Ascending aorta (tissue), 2 donors: ENCODE data around the gene AACS. TPM values are rescaled to one million over a fixed set of nuclear protein-coding genes. Genes with fewer than 3 reads are reported as not detected.

Source experiments
- DNase-seq, 2 donors: peaks; one replicate each; pipeline ENCODE4 v3.0.0-alpha.2; 2019; ENCODE audit warnings: low spot score in 2 of 2
- H3K27ac ChIP-seq, 2 donors: fragments of 200-600 bp; sonication (generic); one replicate each; pipeline ENCODE4 v1.5.1; 2016 to 2017; ENCODE audit warnings: mild to moderate bottlenecking in 1 of 2
- H3K27me3 ChIP-seq: fragments of 200-600 bp; sonication (generic); one replicate; pipeline ENCODE4 v1.5.1; 2017
- H3K36me3 ChIP-seq, 2 donors: fragments of 200-600 bp; sonication (generic); one replicate each; pipeline ENCODE4 v1.5.1; 2016
- H3K4me1 ChIP-seq, 2 donors: fragments of 200-600 bp; sonication (generic); one replicate each; pipeline ENCODE4 v1.5.1; 2016 to 2017; ENCODE audit warnings: mild to moderate bottlenecking in 1 of 2
- H3K4me3 ChIP-seq, 2 donors: fragments of 200-600 bp; sonication (generic); one replicate each; pipeline ENCODE4 v1.5.1; 2016 to 2017; ENCODE audit warnings: mild to moderate bottlenecking in 1 of 2
- H3K9me3 ChIP-seq, 2 donors: fragments of 200-600 bp; sonication (generic); one replicate each; pipeline ENCODE4 v1.5.1; 2016
- CTCF ChIP-seq, 3 experiments: fragments of 200-600 bp in 2 of 3; fragments of 450-650 bp in 1 of 3; sonication (generic) in 2 of 3; IDR thresholded peaks; one replicate each; pipeline ENCODE4 v1.5.1; 2016 to 2019; ENCODE audit warnings: antibody characterized with exemption in 3 of 3, mild to moderate bottlenecking in 1 of 3, moderate library complexity in 1 of 3
- intact Hi-C: fragments of 100-400 bp; cut with DNase I; formaldehyde crosslinking; loops from one replicate; pipeline ENCODE4 v1.15.1; 2023
- total RNA-seq: library from RNA; depleted of rRNA; stranded (reverse); fragments of >200 nt; gene quantifications from one replicate; pipeline ENCODE4 v1.1.0, GENCODE V29; 2016

The AACS gene
- total RNA-seq, 1 donor from 2014 or later, result 7.0 TPM

DNA sequence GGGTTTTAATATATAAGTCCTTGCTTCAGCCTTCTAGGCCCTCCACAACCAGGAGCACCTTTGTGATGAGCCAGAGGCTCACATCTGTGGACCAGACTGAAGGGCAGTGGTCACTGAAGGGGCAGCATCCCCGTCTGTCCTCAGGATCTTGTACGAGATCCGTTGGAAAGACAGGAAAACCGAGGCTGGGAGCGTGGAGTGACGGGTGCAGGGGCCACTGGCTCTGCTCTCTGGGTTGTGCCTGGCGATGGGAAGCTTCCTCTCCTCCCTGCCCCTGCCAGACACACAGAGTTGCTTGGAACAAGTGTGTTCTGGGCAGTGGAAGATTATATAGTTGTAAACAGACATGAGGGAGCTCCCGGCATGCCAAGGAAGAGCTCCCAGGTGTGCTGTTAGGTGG lies 48.0 kb downstream of the AACS start:
- Histone ChIP-seq H3K4me3 (no peak overlapping the region), H3K9me3 (no peaks in the 10 kb centered on the region), H3K4me1 (no peaks in the 10 kb centered on the region), H3K27ac (no peak overlapping the region), H3K27me3 (no peaks in the 10 kb centered on the region), H3K36me3 (peaks cover 12 to 44% of the 10 kb centered on the region in 2 donors)
- no peak for DNase-seq
- no peak for TF ChIP-seq CTCF (IDR thresholded peaks at IDR 0.05)
- intact Hi-C loops, result no loop called here

DNA sequence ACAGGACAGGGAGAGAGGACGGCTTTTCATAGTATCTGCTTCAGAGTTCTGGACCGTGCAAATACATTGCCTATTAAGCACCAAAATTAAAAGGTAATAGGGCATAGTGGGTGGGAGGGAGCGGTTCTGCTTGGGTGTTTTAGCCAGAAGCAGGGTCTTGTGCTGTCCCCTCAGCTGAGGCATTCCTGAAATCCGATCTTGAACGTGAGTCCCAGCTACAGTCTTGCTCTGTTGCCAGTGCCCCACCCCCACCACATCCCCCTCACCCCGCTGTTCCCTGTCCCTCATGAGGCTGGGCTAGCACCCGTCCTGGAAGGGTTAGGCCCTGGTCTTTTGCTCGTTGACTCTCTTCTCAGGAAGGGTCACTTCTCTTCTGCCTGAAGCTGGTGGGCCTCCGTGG lies 48.6 kb downstream of the AACS start:
- Histone ChIP-seq H3K27ac (no peak overlapping the region), H3K27me3 (no peaks in the 10 kb centered on the region), H3K36me3 (peaks cover 15 to 49% of the 10 kb centered on the region in 2 donors), H3K9me3 (no peaks in the 10 kb centered on the region), H3K4me1 (no peaks in the 10 kb centered on the region), H3K4me3 (no peak overlapping the region)
- no peak for TF ChIP-seq CTCF (IDR thresholded peaks at IDR 0.05)
- no peak for DNase-seq
- intact Hi-C loops, result no loop called here

- no peak overlapping the region for H3K4me3 ChIP-seq
- H3K27me3 ChIP-seq, result no peaks in the 10 kb centered on the region
- TF ChIP-seq CTCF (IDR thresholded peaks at IDR 0.05), result no peak
- H3K4me1 ChIP-seq, result no peaks in the 10 kb centered on the region
- intact Hi-C loops, result no loop called here
- H3K9me3 ChIP-seq, result no peaks in the 10 kb centered on the region
- no peak overlapping the region for H3K27ac ChIP-seq
- H3K36me3 ChIP-seq, result peaks cover 15 to 47% of the 10 kb centered on the region in 2 donors
- DNase-seq, result no peak
Observed at GRCh38 chr12:125114365-125115141, 49.3 kb downstream of the AACS start.

GRCh38 chr12:125120566-125120965 lies 55.3 kb downstream of the AACS start:
- Histone ChIP-seq H3K4me3 (no peak overlapping the region), H3K9me3 (no peaks in the 10 kb centered on the region), H3K36me3 (peaks cover 11 to 40% of the 10 kb centered on the region in 2 donors), H3K27ac (no peak overlapping the region), H3K27me3 (no peaks in the 10 kb centered on the region), H3K4me1 (no peaks in the 10 kb centered on the region)
- no peak for TF ChIP-seq CTCF (IDR thresholded peaks at IDR 0.05)
- no peak for DNase-seq
- intact Hi-C loops, result no loop called here

DNA sequence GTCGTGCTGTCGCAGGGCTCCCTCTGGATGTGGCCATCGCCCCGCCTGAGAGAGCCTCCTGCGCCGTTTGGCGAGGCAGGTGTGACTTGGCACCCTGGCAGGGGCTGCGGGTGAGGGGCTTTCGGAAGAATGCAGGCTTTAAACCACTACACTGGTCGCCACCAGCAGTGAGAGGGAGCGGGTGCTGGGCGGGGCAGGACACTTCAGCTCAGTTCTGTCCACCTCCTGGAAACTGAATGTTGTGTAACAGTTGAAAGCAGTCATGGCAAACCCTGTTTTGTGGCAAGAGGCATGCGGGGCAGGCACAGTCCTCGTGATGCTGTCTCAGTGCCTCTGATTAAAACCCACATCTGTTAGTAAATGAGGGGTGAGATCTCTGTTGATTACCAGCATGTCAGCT lies 55.9 kb downstream of the AACS start:
- no peaks in the 10 kb centered on the region for H3K4me1 ChIP-seq
- no peaks in the 10 kb centered on the region for H3K27me3 ChIP-seq
- no peak for DNase-seq
- TF ChIP-seq CTCF (IDR thresholded peaks at IDR 0.05), result no peak
- H3K9me3 ChIP-seq, result no peaks in the 10 kb centered on the region
- intact Hi-C loops, result no loop called here
- H3K36me3 ChIP-seq, result peaks cover 11 to 35% of the 10 kb centered on the region in 2 donors
- no peak overlapping the region for H3K4me3 ChIP-seq
- no peak overlapping the region for H3K27ac ChIP-seq
